Inflammatory macrophage (primary cell): ENCODE measurements around the gene IGFL1.
"Not testable (repeated sequence)": the region's sequence is repeated elsewhere in the genome, so short reads cannot be mapped to it uniquely, and the experiment has no call there.

ENCODE experiments used
- DNase-seq, 2 donors: peaks; one replicate each; pipeline ENCODE4 v3.0.0-alpha.2; 2020 to 2022

IGFL1 gene

GRCh38 chr19:46225558-46226004 lies 4.0 kb upstream of the IGFL1 start:
- no peak for DNase-seq

GRCh38 chr19:46226438-46226973 lies 3.0 kb upstream of the IGFL1 start:
- DNase-seq, result no peak

- DNase-seq, result no peak
Observed at GRCh38 chr19:46232029-46232428, 2.5 kb downstream of the IGFL1 start.

GRCh38 chr19:46232468-46232867 lies 2.9 kb downstream of the IGFL1 start:
- no peak for DNase-seq

GRCh38 chr19:46232938-46233621 lies 3.5 kb downstream of the IGFL1 start:
- no peak for DNase-seq

- peak in 1 of 2 donors; percentile 12 for DNase-seq
Observed at GRCh38 chr19:46233871-46234270, 4.3 kb downstream of the IGFL1 start.

- not testable (repeated sequence) for DNase-seq
Observed at GRCh38 chr19:46238141-46238540, 8.6 kb downstream of the IGFL1 start.

- no peak for DNase-seq
Observed at GRCh38 chr19:46239193-46240024, 9.9 kb downstream of the IGFL1 start.

- no peak for DNase-seq
Observed at GRCh38 chr19:46240693-46241092, 11.2 kb downstream of the IGFL1 start.

GRCh38 chr19:46241626-46242025 lies 12.1 kb downstream of the IGFL1 start:
- DNase-seq, result no peak

GRCh38 chr19:46243081-46243654 lies 13.6 kb downstream of the IGFL1 start:
- not testable (repeated sequence) for DNase-seq

- DNase-seq, result no peak
Observed at GRCh38 chr19:46250076-46250735, 20.7 kb downstream of the IGFL1 start.

- DNase-seq, result no peak
Observed at GRCh38 chr19:46251416-46251815, 21.9 kb downstream of the IGFL1 start.

GRCh38 chr19:46254776-46255175 lies 25.2 kb downstream of the IGFL1 start:
- DNase-seq, result no peak

- peak; percentile 34 to 55 for DNase-seq
Observed at GRCh38 chr19:46256855-46257254, 27.3 kb downstream of the IGFL1 start.

- DNase-seq, result not testable (repeated sequence)
Observed at GRCh38 chr19:46261501-46261900, 32.0 kb downstream of the IGFL1 start.

- not testable (repeated sequence) for DNase-seq
Observed at GRCh38 chr19:46262684-46263296, 33.2 kb downstream of the IGFL1 start.

- DNase-seq, result not testable (repeated sequence)
Observed at GRCh38 chr19:46264801-46265200, 35.3 kb downstream of the IGFL1 start.

- DNase-seq, result peak; percentile 74 to 75
Observed at GRCh38 chr19:46265217-46265828, 35.8 kb downstream of the IGFL1 start.

GRCh38 chr19:46269101-46269500 lies 39.6 kb downstream of the IGFL1 start:
- DNase-seq, result no peak

GRCh38 chr19:46270521-46271256 lies 41.1 kb downstream of the IGFL1 start:
- DNase-seq, result no peak
